Effector CD8-positive, alpha-beta T cell (primary cell): ENCODE measurements around the gene DHRSX.
"Not testable (repeated sequence)": the region's sequence is repeated elsewhere in the genome, so short reads cannot be mapped to it uniquely, and the experiment has no call there.

Experiments
- DNase-seq: peaks from one replicate; lab custom pipeline; 2025; lab: John Stamatoyannopoulos, UW

Gene DHRSX

DNA sequence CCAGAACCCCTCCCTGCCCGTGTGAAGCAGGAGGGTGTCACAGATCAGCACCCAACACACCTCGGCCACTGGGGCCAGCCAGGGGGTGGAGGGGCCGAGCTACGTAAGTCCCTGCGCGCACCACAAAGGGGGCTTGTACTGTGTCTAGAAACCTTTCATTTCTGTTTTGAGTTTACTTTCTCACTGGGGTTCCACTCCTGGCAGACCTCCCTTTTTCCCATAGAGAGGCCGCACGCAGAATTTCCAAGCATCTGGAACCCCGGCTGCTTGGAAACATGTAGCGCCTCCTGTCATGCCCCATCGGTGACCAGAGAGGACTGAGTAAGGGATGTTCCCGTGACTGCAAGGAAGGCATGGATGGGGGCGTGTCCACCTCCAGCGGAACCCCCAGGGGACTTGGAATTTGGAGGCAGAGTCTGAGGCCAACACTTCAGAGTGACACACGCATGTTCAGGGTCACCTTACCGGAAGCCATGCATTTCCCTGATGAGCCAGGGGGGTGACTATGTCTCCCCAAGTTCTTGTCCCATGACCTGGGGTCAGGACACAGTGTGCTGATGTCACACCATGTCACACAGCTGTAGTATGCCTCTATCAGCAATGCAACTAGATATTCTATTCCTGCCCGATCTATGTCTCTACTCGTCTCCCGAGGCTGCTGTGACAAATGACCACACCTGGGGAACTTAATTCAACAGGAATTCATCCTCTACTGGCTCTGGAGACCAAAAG is 105.3 kb downstream of the DHRSX start:
- no peak for DNase-seq

DNA sequence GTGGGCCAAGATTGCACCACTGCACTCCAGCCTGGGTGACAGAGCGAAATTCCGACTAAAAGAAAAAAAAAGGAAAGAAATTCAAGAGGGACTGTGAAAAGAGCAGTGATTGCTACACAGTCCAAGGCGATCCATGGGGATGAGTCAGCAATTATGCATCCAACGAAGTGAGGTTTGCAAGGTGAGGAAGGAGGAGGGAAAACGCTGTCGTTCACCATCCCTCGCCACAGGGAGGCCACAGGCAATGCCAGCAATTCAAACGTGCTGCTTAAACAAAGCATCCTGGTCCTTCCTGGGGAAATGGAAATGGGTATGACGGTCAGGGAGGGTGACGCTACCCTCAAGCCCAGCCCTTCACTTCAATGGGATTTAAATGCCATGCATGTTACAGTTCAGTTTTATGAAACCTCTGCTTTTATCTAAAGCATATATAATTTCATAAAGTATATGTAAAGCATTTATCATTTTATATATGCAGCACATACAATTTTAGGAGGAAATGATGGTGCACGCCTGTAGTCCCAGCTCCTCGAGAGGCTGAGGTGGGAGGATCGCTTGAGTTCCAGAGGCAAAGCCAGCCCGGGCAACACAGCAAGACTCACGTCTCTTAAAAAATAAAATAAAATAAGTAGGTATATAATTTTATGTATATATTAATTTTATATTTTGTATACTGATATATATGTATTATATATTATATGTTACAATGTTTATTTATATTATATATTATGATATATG is 108.7 kb downstream of the DHRSX start:
- no peak for DNase-seq

DNA sequence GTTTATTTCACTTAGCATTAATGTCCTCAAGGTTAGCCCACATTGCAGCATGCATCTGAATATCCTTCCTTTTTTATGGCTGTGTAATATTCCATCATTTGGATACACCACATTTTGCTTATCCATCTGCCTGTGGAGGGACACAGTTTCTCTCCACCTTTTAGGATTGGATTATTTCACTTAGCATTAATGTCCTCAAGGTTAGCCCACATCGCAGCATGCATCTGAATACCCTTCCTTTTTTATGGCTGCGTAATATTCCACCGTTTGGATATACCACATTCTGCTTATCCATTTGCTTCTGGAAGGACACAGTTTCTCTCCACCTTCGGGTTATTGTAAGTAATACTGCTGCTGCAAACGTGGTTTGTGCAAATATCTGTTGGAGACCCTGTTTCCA is 110.0 kb downstream of the DHRSX start:
- no peak for DNase-seq

- not testable (repeated sequence) for DNase-seq
Observed at GRCh38 chrX:2389731-2390130, 111.0 kb downstream of the DHRSX start.

DNA sequence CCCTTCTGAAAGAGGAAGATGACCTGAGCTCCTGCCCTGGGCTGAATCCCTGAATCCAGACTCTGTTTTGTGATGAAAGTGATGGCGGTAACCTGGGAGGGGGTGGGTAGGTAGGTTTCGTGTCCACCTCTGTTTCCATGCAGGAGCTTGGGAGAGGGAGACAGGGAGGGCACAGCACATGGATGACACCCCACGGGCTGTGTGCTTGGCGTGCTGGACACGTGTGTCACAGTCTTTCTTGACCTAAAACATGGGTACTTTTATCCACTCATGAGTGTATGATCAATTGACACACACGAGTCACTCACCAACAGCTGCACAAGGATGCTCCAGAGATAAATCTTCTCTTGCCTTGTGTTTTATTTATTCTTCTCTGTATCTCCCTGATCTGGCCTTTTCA is 111.5 kb downstream of the DHRSX start:
- no peak for DNase-seq

DNA sequence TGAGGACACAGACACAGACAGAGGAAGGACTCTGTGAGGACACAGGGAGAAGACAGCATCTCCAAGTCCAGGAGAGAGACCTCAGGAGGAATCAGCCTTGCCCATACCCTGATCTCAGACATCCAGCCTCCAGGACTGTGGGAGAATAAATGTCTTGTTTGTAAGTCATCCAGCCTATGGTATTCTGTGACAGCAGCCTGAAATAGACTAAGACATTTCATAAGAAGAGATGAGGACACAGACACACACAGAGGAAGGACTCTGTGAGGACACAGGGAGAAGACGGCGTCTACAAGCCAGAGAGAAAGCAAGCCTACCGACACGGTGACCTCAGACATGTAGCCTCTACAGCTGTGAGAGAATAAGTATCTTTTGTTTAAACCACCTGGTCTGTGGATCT is 112.1 kb downstream of the DHRSX start:
- no peak for DNase-seq

DNA sequence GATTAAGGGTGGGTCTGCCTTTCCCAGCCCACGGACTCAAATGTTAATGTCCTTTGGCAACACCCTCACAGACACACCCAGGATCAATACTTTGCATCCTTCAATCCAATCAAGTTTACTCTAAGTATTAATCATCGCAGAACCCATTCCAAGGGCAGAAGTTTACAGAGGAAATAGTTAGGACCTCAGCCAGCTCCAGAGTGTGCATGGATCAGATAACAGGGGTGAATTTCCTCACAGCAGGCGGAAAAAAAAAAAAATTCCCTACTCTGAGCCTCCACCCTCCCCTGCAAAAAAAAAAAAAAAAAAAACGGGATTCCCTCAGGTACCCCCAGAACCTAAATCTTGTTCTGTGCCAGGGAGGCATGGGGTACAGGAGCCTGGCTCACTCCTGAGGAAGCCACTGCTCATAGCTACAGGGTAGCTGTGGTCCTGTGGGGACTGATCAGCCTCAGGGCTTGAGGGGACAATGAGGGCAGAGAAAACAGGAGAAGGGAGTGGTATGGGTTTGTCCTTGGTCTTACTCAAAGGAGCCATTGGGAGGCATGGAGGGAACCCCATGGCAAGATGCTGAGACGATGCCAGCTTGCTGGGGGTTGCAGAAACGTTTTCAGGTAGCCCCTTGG is 113.0 kb downstream of the DHRSX start:
- DNase-seq = no peak

DNA sequence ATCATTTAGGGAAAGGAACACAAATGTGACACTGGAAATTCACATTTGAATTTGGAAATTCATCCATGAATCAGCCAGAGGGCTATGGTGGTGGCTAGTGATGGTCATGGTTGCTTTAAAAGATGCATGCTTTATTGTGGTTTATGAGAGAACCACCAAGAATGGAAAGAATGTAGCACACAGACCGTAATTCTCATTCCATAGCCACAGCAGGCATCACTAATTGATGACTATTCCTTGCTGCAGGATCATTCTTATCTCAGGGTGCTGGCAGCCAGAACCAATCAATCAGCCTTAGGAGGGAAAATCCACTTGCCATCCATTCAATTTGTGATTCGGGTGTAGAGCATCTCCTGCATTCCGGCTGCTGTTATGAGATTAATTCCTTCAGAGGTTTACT is 115.6 kb downstream of the DHRSX start:
- DNase-seq = no peak

DNA sequence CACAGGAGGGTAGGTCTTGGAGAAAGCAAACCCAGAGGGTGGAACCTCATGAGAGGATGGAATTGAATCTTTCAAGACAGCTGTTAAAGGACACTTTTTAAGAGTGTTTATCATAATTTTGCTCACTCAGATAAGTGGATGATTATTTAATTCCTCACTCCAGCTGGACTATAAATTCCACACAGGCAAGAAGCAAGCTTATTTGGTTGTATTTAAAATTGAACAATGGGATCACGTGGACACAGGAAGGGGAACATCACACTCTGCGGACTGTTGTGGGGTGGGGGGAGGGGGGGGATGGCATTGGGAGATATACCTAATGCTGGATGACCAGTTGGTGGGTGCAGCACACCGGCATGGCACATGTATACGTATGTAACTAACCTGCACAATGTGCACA is 116.3 kb downstream of the DHRSX start:
- no peak for DNase-seq

- DNase-seq = no peak
Observed at GRCh38 chrX:2383735-2384134, 117.0 kb downstream of the DHRSX start.

DNA sequence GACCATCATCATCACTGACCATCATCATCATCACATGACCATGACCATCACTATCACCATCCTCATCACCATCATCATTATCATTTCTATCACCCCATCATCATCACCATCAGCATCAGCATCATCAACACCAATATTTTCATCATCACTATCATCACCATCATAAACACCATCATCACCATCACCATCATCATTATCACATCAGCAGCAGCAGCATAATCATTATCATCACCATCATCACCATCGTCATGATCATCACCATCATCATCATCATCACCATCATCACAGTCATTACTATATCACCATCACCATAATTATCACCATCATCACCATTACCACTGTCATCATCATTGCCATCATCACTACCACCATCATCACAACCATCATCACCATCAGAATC is 117.6 kb downstream of the DHRSX start:
- DNase-seq = no peak

- not testable (repeated sequence) for DNase-seq
Observed at GRCh38 chrX:2382433-2383048, 118.2 kb downstream of the DHRSX start.

DNA sequence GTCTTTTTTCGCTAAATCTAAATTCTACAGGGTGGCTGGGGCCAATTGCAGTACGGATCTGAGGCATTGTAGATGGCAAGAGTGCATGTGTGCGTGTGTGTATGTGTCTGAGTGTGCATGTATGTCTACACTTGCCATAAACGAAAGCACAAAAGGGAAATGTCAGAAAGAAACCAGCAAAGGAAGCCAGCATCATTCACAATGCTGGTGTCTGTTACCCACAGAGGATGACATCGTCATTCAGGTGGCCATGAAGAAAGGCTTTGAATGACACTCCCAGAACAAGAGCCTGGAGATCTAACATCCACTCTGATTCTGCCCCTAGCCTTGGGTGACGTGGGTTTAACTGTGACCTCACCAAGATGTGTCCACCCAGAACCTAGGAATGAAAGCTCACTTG is 124.6 kb downstream of the DHRSX start:
- no peak for DNase-seq

- DNase-seq = no peak
Observed at GRCh38 chrX:2374086-2374485, 126.7 kb downstream of the DHRSX start.

DNA sequence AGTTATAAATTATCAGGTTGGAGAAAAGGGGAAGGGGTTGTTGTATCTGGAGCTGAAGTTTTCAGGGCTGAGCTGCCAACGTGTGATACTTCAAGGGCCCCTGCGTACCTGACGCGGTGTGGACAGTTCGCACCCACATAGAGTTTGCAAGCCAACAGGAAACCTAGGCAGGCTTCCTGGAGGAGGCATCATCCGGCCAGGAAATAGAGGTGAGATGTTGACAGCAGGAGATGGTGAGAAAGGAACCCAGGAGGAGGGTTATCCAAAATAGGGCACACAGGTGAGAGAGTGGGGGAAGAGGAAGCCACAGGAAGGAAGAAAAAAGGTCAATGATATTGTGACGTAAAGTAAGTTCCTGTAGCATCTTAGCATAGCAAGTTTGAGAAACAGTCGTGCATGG is 127.2 kb downstream of the DHRSX start:
- no peak for DNase-seq

GRCh38 chrX:2371026-2371711 is 129.6 kb downstream of the DHRSX start:
- DNase-seq = no peak

DNA sequence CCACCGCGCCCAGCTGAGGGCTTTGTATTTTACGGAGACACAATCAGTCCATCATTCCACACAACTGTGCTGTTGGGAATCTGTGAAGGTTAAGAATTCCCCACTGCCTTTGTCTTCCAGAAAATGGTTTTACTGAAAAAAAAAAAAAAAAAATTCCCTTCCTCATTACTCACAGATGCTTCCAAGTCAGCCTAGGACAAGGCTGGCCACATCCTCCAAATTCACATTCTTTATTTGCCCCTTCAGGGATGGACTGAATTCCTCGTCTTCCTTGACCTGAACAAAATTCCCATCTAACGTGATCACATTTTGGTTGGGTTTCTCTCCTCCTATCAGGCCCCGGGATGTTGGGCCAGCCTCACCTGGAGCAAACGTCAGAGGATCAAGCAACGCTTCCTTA is 130.3 kb downstream of the DHRSX start:
- no peak for DNase-seq

DNA sequence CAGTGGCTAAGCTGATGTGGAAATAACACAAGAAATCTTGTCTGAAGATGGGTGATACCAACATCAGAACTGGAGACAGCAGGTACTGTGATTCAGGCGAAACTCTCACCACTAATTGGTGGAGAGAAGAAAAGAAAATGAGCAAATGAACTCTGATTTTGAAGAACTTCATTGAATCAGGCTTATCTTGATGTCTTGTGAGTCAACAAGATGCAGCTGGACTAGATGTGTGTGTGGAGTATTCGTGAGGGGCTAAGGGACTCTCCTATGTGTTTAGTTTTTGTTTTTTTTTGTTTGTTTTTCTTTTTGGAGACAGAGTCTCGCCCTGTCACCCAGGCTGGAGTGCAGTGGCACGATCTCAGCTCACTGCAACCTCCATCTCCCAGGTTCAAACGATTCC is 131.6 kb downstream of the DHRSX start:
- DNase-seq = no peak

- DNase-seq = no peak
Observed at GRCh38 chrX:2360731-2361130, 140.0 kb downstream of the DHRSX start.

DNA sequence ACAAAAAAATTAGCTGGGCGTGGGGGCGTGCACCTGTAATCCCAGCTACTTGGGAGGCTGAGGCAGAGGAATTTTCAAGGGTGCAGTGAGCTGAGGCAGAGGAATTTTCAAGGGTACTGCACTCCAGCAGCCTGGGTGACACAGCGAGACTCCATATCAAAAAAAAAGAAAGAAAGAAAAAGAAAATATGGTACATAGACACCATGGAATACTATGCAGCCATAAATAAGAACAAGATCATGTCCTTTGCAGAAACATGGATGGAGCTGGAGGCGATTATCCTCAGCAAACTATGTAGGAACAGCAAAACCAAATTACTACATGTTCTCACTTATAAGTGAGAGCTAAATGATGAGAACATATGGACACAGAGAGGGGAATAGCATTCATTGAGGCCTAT is 141.3 kb downstream of the DHRSX start:
- DNase-seq = not testable (repeated sequence)

GRCh38 chrX:2351999-2352995 is 148.5 kb downstream of the DHRSX start:
- no peak for DNase-seq
